Measurements from ENCODE around the gene SLC7A5. TPM values are rescaled to one million over a fixed set of nuclear protein-coding genes. Genes with fewer than 3 reads are reported as not detected.

Gene SLC7A5
- polyA plus RNA-seq, 2 of the 4 experiments (the other 2 are of a cell fraction): 265 to 972 TPM

- CTCF ChIA-PET: interaction anchor here (0.6 to 30.2 kb wide), 7 partner anchors 21 to 61 kb away, joined by 3 to 417 read pairs (median 4); no protein-coding TSS in a partner anchor
- WGBS (ENCODE audit: missing lambda C conversion rate): 58% methylated on average over 8 of the region's 13 CpGs
- Histone ChIP-seq H3K27ac (peak overlapping the region; percentile 97 to 99), H3K9me3 (no peaks in the 10 kb centered on the region), H3K4me1 (peaks cover 99% of the 10 kb centered on the region), H3K4me3 (no peak overlapping the region), H3K4me2 (peak overlapping the region; percentile 51)
- TF ChIP-seq RARB (CRISPR knock-in tag; IDR thresholded peaks at IDR 0.05) (peak; percentile 6; the same call in 1 of the 2 replicates), FOSL2 (IDR thresholded peaks at IDR 0.05) (no peak), FOSL2 (CRISPR knock-in tag; IDR thresholded peaks at IDR 0.05) (no peak)
- FAIRE-seq (no peak), DNase-seq (ENCODE audit: low read depth in 1 of 2, low spot score in 1 of 2) (no peak), ATAC-seq (no peak)
- POLR2A ChIA-PET: interaction anchor here (1.4 to 6.3 kb wide), 3 partner anchors 10 to 50 kb away, joined by 3 to 52 read pairs (median 11); no protein-coding TSS in a partner anchor
These were observed 39.7 kb downstream of the SLC7A5 start for GRCh38 chr16:87829622-87829980.

GRCh38 chr16:87828907-87829621, 40.2 kb downstream of the SLC7A5 start:
- ATAC-seq: peak; percentile 0 to 2; a peak in 5 of 6 replicates
- Histone ChIP-seq H3K27ac (peak overlapping the region; percentile 97 to 99), H3K9me3 (no peaks in the 10 kb centered on the region), H3K4me3 (no peak overlapping the region), H3K4me1 (peaks cover 99% of the 10 kb centered on the region), H3K4me2 (peak overlapping the region; percentile 51)
- 51% methylated on average over 16 of the region's 16 CpGs for WGBS (ENCODE audit: missing lambda C conversion rate)
- peak in 1 of 2 experiments; percentile 74 for DNase-seq (ENCODE audit: low read depth in 1 of 2, low spot score in 1 of 2)
- no peak for FAIRE-seq
- ChIA-PET CTCF (interaction anchor here (0.6 to 30.2 kb wide), 10 partner anchors 8 to 61 kb away, joined by 3 to 417 read pairs (median 4); no protein-coding TSS in a partner anchor), POLR2A (interaction anchor here (1.2 to 6.3 kb wide), 5 partner anchors 11 to 50 kb away, joined by 3 to 52 read pairs (median 11); no protein-coding TSS in a partner anchor)
- TF ChIP-seq JUN (IDR thresholded peaks at IDR 0.05): peak in 1 of 2 experiments; percentile 40; a peak in 2 of 5 replicates
- TF ChIP-seq FOXS1 (CRISPR knock-in tag; IDR thresholded peaks at IDR 0.05): no peak
- TF ChIP-seq, protein P1, sequence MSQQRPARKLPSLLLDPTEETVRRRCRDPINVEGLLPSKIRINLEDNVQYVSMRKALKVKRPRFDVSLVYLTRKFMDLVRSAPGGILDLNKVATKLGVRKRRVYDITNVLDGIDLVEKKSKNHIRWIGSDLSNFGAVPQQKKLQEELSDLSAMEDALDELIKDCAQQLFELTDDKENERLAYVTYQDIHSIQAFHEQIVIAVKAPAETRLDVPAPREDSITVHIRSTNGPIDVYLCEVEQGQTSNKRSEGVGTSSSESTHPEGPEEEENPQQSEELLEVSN (IDR thresholded peaks at IDR 0.05; ENCODE audit: borderline replicate concordance, low read depth): peak; percentile 38; the same call in 1 of the 2 replicates
- TF ChIP-seq RNF2 (IDR thresholded peaks at IDR 0.05; ENCODE audit: borderline replicate concordance, low read depth): no peak
- no peak for TF ChIP-seq PHF8 (IDR thresholded peaks at IDR 0.05; ENCODE audit: borderline replicate concordance, low read depth)
- 0 out of 2 replicates have a peak, but pooled peaks have one; percentile 17 for TF ChIP-seq PBX3 (IDR thresholded peaks at IDR 0.05)
- TF ChIP-seq POLR2AphosphoS2 (conservative IDR thresholded peaks at IDR 0.05; ENCODE audit: low read length): peak; percentile 85
- 0 out of 2 replicates have a peak, but pooled peaks have one; percentile 23 for TF ChIP-seq RARB (CRISPR knock-in tag; IDR thresholded peaks at IDR 0.05)
- no peak for TF ChIP-seq JUNB (IDR thresholded peaks at IDR 0.05)
- TF ChIP-seq, protein P2, sequence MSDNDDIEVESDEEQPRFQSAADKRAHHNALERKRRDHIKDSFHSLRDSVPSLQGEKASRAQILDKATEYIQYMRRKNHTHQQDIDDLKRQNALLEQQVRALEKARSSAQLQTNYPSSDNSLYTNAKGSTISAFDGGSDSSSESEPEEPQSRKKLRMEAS (IDR thresholded peaks at IDR 0.05): no peak
- 0 out of 5 replicates have a peak, but pooled peaks of 1 of the 2 experiments have one; percentile 15 for TF ChIP-seq EP300 (IDR thresholded peaks at IDR 0.05)
- TF ChIP-seq ELK1 (IDR thresholded peaks at IDR 0.05; ENCODE audit: low read depth, low read length): no peak
- TF ChIP-seq, protein P3, sequence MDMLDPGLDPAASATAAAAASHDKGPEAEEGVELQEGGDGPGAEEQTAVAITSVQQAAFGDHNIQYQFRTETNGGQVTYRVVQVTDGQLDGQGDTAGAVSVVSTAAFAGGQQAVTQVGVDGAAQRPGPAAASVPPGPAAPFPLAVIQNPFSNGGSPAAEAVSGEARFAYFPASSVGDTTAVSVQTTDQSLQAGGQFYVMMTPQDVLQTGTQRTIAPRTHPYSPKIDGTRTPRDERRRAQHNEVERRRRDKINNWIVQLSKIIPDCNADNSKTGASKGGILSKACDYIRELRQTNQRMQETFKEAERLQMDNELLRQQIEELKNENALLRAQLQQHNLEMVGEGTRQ (IDR thresholded peaks at IDR 0.05): no peak
- TF ChIP-seq TP53 (CRISPR knock-in tag; IDR thresholded peaks at IDR 0.05): peak; percentile 21; the same call in 1 of the 2 replicates
- no peak for TF ChIP-seq RFX5 (IDR thresholded peaks at IDR 0.05)
- TF ChIP-seq HOXB5 (CRISPR knock-in tag; IDR thresholded peaks at IDR 0.05): 0 out of 2 replicates have a peak, but pooled peaks have one; percentile 45
- no peak for TF ChIP-seq POLR2A (IDR thresholded peaks at IDR 0.05; ENCODE audit: low read length)
- TF ChIP-seq HOXA7 (CRISPR knock-in tag; IDR thresholded peaks at IDR 0.05): peak; percentile 69
- TF ChIP-seq, protein P4, sequence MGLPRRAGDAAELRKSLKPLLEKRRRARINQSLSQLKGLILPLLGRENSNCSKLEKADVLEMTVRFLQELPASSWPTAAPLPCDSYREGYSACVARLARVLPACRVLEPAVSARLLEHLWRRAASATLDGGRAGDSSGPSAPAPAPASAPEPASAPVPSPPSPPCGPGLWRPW (IDR thresholded peaks at IDR 0.05): no peak
- 0 out of 3 replicates have a peak, but pooled peaks have one; percentile 20 for TF ChIP-seq BCL3 (IDR thresholded peaks at IDR 0.05)
- peak; percentile 52 for TF ChIP-seq CHD2 (IDR thresholded peaks at IDR 0.05; ENCODE audit: low read length, partially characterized antibody)
- peak; percentile 83; the same call in 1 of the 2 replicates for TF ChIP-seq TFCP2L1 (CRISPR knock-in tag; IDR thresholded peaks at IDR 0.05)
- 0 out of 2 replicates have a peak, but pooled peaks have one; percentile 38 for TF ChIP-seq GATA3 (IDR thresholded peaks at IDR 0.05; ENCODE audit: borderline replicate concordance)
- TF ChIP-seq HOXB13 (CRISPR knock-in tag; IDR thresholded peaks at IDR 0.05; ENCODE audit: low read depth): no peak

Measured in A549 (cell line).